Choroid plexus epithelial cell (primary cell): ENCODE measurements around the gene PARD6B.
"Not testable (repeated sequence)": the region's sequence is repeated elsewhere in the genome, so short reads cannot be mapped to it uniquely, and the experiment has no call there.

Experiments used
- DNase-seq: peaks from one replicate; pipeline ENCODE4 v3.0.0-alpha.2; 2010; ENCODE audit warnings: low read depth
- H3K4me3 ChIP-seq: 2 replicates; pipeline ENCODE4 v1.5.1; 2011; ENCODE audit warnings: low read depth, mild to moderate bottlenecking, control low read depth, low read length, moderate library complexity
- CTCF ChIP-seq: conservative IDR thresholded peaks from 2 replicates; pipeline ENCODE4 v1.5.1; 2011; ENCODE audit warnings: low read depth, mild to moderate bottlenecking, control low read depth, inconsistent platforms, low read length, moderate library complexity

Gene PARD6B

GRCh38 chr20:50762435-50763220 is 31.2 kb downstream of the PARD6B start:
- peak; percentile 57 for DNase-seq
- TF ChIP-seq CTCF = no peak
- no peak overlapping the region for H3K4me3 ChIP-seq

GRCh38 chr20:50763550-50764458 is 32.4 kb downstream of the PARD6B start:
- not testable (repeated sequence) for DNase-seq, H3K4me3 ChIP-seq

GRCh38 chr20:50765251-50765650 is 33.9 kb downstream of the PARD6B start:
- not testable (repeated sequence) for H3K4me3 ChIP-seq, DNase-seq

GRCh38 chr20:50765674-50766073 is 34.3 kb downstream of the PARD6B start:
- no peak overlapping the region for H3K4me3 ChIP-seq
- DNase-seq = no peak
- TF ChIP-seq CTCF = no peak

- peak; percentile 70 for DNase-seq
- H3K4me3 ChIP-seq = not testable (repeated sequence)
Measured at GRCh38 chr20:50766955-50767809, 35.8 kb downstream of the PARD6B start.

GRCh38 chr20:50768991-50769390 is 37.6 kb downstream of the PARD6B start:
- not testable (repeated sequence) for H3K4me3 ChIP-seq, DNase-seq

- H3K4me3 ChIP-seq, DNase-seq: not testable (repeated sequence)
Measured at GRCh38 chr20:50769551-50770085, 38.2 kb downstream of the PARD6B start.

- DNase-seq, H3K4me3 ChIP-seq: not testable (repeated sequence)
Measured at GRCh38 chr20:50771419-50772080, 40.2 kb downstream of the PARD6B start.

GRCh38 chr20:50772420-50773185 is 41.2 kb downstream of the PARD6B start:
- DNase-seq = no peak
- no peak for TF ChIP-seq CTCF
- no peak overlapping the region for H3K4me3 ChIP-seq
